Neural progenitor cell (in vitro differentiated cells): Measurements from ENCODE around the gene ATL2. TPM values are rescaled to one million over a fixed set of nuclear protein-coding genes. Genes with fewer than 3 reads are reported as not detected.

Experiments used
- DNase-seq: peaks from one replicate; pipeline ENCODE4 v3.0.0-alpha.2; 2016; ENCODE audit warnings: low spot score
- H2AFZ ChIP-seq: fragments of 200-600 bp; sonication (generic); replicated peaks from 2 replicates; pipeline ENCODE4 v1.6.1; 2016; ENCODE audit warnings: antibody characterized with exemption
- H3F3A ChIP-seq: fragments of 200-600 bp; sonication (generic); 2 replicates; pipeline ENCODE4 v1.6.1; 2016; ENCODE audit warnings: antibody characterized with exemption, low read depth
- H3K27ac ChIP-seq: fragments of 200-600 bp; sonication (generic); 2 replicates; pipeline ENCODE4 v1.5.1; 2016; ENCODE audit warnings: mild to moderate bottlenecking
- H3K27me3 ChIP-seq: fragments of 200-600 bp; sonication (generic); 2 replicates; pipeline ENCODE4 v1.6.1; 2016; ENCODE audit warnings: mild to moderate bottlenecking, moderate library complexity
- H3K36me3 ChIP-seq: fragments of 200-600 bp; sonication (generic); 2 replicates; pipeline ENCODE4 v1.5.1; 2016
- H3K4me1 ChIP-seq: fragments of 200-600 bp; sonication (generic); 2 replicates; pipeline ENCODE4 v1.6.1; 2016; ENCODE audit warnings: mixed run types
- H3K4me2 ChIP-seq: fragments of 200-600 bp; sonication (generic); 2 replicates; pipeline ENCODE4 v1.6.1; 2016
- H3K4me3 ChIP-seq: fragments of 200-600 bp; sonication (generic); 2 replicates; pipeline ENCODE4 v1.5.1; 2016
- H3K79me2 ChIP-seq: fragments of 200-600 bp; sonication (generic); 2 replicates; pipeline ENCODE4 v1.6.1; 2016; ENCODE audit warnings: low read depth
- H3K9ac ChIP-seq: fragments of 200-600 bp; sonication (generic); 2 replicates; pipeline ENCODE4 v1.6.1; 2016
- H3K9me3 ChIP-seq: fragments of 200-600 bp; sonication (generic); 2 replicates; pipeline ENCODE4 v1.5.1; 2016; ENCODE audit warnings: low read depth
- H4K20me1 ChIP-seq: fragments of 200-600 bp; sonication (generic); 2 replicates; pipeline ENCODE4 v1.6.1; 2016; ENCODE audit warnings: low read depth
- H3K27ac Mint-ChIP-seq: 3 replicates; pipeline ENCODE4 v1.8.0; 2021; ENCODE audit warnings: mixed read lengths
- H3K27me3 Mint-ChIP-seq: 2 replicates; pipeline ENCODE4 v1.8.0; 2022; ENCODE audit warnings: low read depth, mild to moderate bottlenecking, inconsistent platforms, moderate library complexity, mixed read lengths; ENCODE audit not compliant: insufficient read depth
- H3K36me3 Mint-ChIP-seq: 3 replicates; pipeline ENCODE4 v1.8.0; 2021; ENCODE audit warnings: mixed read lengths
- H3K4me1 Mint-ChIP-seq: 3 replicates; pipeline ENCODE4 v1.8.0; 2021; ENCODE audit warnings: mixed read lengths
- H3K4me3 Mint-ChIP-seq: 3 replicates; pipeline ENCODE4 v1.8.0; 2021; ENCODE audit warnings: mild to moderate bottlenecking, moderate library complexity, mixed read lengths
- H3K9me3 Mint-ChIP-seq: 3 replicates; pipeline ENCODE4 v1.8.0; 2020; ENCODE audit warnings: mixed read lengths
- EZH2 ChIP-seq: fragments of 200-600 bp; sonication (generic); IDR thresholded peaks from 2 replicates; pipeline ENCODE4 v1.6.1; 2017; ENCODE audit warnings: antibody characterized with exemption, mild to moderate bottlenecking, moderate library complexity
- EZH2phosphoT487 ChIP-seq: fragments of 200-600 bp; sonication (generic); IDR thresholded peaks from 2 replicates; pipeline ENCODE4 v1.6.1; 2017; ENCODE audit warnings: antibody characterized with exemption
- total RNA-seq: library from RNA; depleted of rRNA; stranded (reverse); fragments of >200 nt; gene quantifications from 2 replicates; pipeline ENCODE4 v1.2.3, GENCODE V29; 2015; ENCODE audit warnings: low replicate concordance
- TF ChIP-seq, protein P1 (sequence below): fragments of 200-600 bp; sonication (generic); IDR thresholded peaks from 2 replicates; pipeline ENCODE4 v1.5.1; 2017; ENCODE audit warnings: antibody characterized with exemption, mild to moderate bottlenecking

Gene ATL2
- total RNA-seq, 1 donor from 2014 or later = 203 TPM

DNA sequence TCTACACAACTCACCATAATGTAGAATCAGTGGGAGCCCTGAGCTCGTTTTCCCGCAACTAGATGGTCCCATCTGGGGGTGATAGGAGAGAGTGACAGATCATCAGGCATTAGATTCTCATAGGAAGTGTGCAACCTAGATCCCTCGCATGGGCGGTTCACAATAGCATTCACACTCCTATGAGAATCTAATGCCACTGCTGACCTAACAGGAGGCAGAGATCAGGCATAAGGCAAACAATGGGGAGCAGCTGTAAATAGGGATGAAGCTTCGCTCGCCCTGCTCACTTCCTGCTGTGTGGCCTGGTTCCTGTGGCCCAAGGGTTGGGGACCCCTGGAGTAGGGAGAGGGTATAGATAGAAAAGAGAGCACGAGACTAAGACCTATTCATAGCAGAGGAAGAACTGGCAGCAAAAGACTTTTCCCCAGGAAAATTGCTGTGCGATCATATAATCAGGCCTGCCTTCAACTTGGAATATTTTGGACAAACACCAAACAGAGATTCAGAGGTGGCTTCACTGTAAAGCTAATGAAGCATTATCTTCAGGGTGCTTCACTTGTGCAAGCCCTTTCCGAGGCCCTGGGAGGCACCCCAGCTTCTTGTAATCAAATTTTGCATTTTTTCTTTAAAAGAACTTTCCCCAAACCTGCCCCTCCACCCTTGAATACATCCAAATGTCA, 29.0 kb upstream of the ATL2 start:
- H3K4me3 ChIP-seq = no peak overlapping the region
- H3K27me3 ChIP-seq = no peaks in the 10 kb centered on the region
- H4K20me1 ChIP-seq = no peaks in the 10 kb centered on the region
- TF ChIP-seq EZH2 (no peak), EZH2phosphoT487 (no peak)
- TF ChIP-seq, protein P1, sequence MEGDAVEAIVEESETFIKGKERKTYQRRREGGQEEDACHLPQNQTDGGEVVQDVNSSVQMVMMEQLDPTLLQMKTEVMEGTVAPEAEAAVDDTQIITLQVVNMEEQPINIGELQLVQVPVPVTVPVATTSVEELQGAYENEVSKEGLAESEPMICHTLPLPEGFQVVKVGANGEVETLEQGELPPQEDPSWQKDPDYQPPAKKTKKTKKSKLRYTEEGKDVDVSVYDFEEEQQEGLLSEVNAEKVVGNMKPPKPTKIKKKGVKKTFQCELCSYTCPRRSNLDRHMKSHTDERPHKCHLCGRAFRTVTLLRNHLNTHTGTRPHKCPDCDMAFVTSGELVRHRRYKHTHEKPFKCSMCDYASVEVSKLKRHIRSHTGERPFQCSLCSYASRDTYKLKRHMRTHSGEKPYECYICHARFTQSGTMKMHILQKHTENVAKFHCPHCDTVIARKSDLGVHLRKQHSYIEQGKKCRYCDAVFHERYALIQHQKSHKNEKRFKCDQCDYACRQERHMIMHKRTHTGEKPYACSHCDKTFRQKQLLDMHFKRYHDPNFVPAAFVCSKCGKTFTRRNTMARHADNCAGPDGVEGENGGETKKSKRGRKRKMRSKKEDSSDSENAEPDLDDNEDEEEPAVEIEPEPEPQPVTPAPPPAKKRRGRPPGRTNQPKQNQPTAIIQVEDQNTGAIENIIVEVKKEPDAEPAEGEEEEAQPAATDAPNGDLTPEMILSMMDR = no peak
- DNase-seq = no peak
- H3F3A ChIP-seq = peaks cover 8% of the 10 kb centered on the region
- H3K4me2 ChIP-seq = no peak overlapping the region
- no peaks in the 10 kb centered on the region for H3K79me2 ChIP-seq
- peaks cover 5% of the 10 kb centered on the region for H3K27me3 Mint-ChIP-seq
- H3K4me1 Mint-ChIP-seq = peaks cover 12% of the 10 kb centered on the region
- H3K27ac Mint-ChIP-seq = no peak overlapping the region
- H3K36me3 ChIP-seq = no peaks in the 10 kb centered on the region
- H3K9me3 ChIP-seq = peaks cover 4% of the 10 kb centered on the region
- H3K4me3 Mint-ChIP-seq = no peak overlapping the region
- H3K4me1 ChIP-seq = peaks cover 11% of the 10 kb centered on the region
- peaks cover 24% of the 10 kb centered on the region for H3K9me3 Mint-ChIP-seq
- no peak overlapping the region for H2AFZ ChIP-seq
- peaks cover 2% of the 10 kb centered on the region for H3K36me3 Mint-ChIP-seq
- no peak overlapping the region for H3K27ac ChIP-seq
- H3K9ac ChIP-seq = no peak overlapping the region

DNA sequence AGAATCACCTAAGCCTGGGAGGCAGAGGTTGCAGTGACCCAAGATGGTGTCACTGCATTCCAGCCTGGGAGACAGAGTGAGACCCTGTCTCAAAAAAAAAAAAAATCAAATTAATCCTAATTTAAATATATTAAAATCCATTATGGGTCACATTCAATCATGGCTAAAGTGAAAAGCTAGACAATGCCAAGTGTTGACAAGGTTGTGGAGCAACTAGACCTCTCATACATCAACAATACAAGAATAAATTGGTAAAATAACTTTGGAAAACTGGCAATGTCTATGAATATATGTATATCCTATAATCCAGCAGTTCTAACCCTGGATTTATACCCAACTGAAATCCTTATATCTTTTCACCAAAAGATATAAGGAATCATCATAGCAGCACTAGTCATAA, 23.4 kb upstream of the ATL2 start:
- Histone ChIP-seq H3K4me3 (no peak overlapping the region), H2AFZ (no peak overlapping the region), H3K79me2 (no peaks in the 10 kb centered on the region), H3K9me3 (peaks cover 2% of the 10 kb centered on the region), H3K9ac (no peak overlapping the region), H3K27me3 (no peaks in the 10 kb centered on the region), H3F3A (peaks cover 3% of the 10 kb centered on the region), H3K4me1 (no peaks in the 10 kb centered on the region), H3K4me2 (no peak overlapping the region), H4K20me1 (no peaks in the 10 kb centered on the region), H3K27ac (no peak overlapping the region), H3K36me3 (no peaks in the 10 kb centered on the region)
- H3K36me3 Mint-ChIP-seq = peaks cover 2% of the 10 kb centered on the region
- peaks cover 5% of the 10 kb centered on the region for H3K27me3 Mint-ChIP-seq
- no peak overlapping the region for H3K4me3 Mint-ChIP-seq
- DNase-seq = no peak
- TF ChIP-seq EZH2 (no peak), EZH2phosphoT487 (no peak)
- TF ChIP-seq, protein P1 = no peak
- no peaks in the 10 kb centered on the region for H3K4me1 Mint-ChIP-seq
- peaks cover 17% of the 10 kb centered on the region for H3K9me3 Mint-ChIP-seq
- no peak overlapping the region for H3K27ac Mint-ChIP-seq

DNA sequence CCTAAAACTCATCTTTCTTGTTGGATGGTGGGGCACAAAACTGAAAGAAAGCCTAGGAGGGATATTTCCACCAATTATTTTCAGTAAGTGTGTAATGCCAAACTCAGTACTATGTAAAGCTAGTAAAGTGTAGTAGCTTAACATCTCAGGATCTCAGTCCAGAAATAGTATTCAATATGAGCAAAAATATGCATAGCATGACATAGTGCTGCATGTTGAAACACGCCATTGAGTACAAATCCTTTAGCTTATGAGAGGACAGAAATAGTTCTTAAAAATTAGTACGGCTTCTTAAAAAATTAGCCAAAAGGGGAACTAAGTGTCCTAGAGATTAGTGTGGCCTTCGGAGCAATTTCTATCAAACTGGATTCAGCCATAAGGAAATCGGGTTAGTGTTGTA, 21.7 kb upstream of the ATL2 start:
- no peak overlapping the region for H2AFZ ChIP-seq
- H3K27me3 Mint-ChIP-seq = no peaks in the 10 kb centered on the region
- H3K79me2 ChIP-seq = no peaks in the 10 kb centered on the region
- H3K36me3 ChIP-seq = no peaks in the 10 kb centered on the region
- no peak overlapping the region for H3K4me3 Mint-ChIP-seq
- no peaks in the 10 kb centered on the region for H3K4me1 ChIP-seq
- no peak overlapping the region for H3K27ac Mint-ChIP-seq
- H3K36me3 Mint-ChIP-seq = no peaks in the 10 kb centered on the region
- H3K9ac ChIP-seq = no peak overlapping the region
- no peak overlapping the region for H3K4me3 ChIP-seq
- H3K9me3 ChIP-seq = no peaks in the 10 kb centered on the region
- no peaks in the 10 kb centered on the region for H3K27me3 ChIP-seq
- no peaks in the 10 kb centered on the region for H4K20me1 ChIP-seq
- peaks cover 4% of the 10 kb centered on the region for H3K4me1 Mint-ChIP-seq
- H3K4me2 ChIP-seq = no peak overlapping the region
- H3F3A ChIP-seq = no peaks in the 10 kb centered on the region
- no peak overlapping the region for H3K27ac ChIP-seq
- no peak for DNase-seq
- H3K9me3 Mint-ChIP-seq = peaks cover 9% of the 10 kb centered on the region
- TF ChIP-seq EZH2phosphoT487 = no peak
- TF ChIP-seq, protein P1 = no peak
- TF ChIP-seq EZH2 = no peak
